K562 (cell line): ENCODE results near the gene MYL5. TPM values are rescaled to one million over a fixed set of nuclear protein-coding genes. Genes with fewer than 3 reads are reported as not detected.

Experiments used
- ATAC-seq: fragments of 200-7000 bp; cut with Tn5 transposase; 3 replicates; pipeline ENCODE4 v1.9.1; 2020; ENCODE audit warnings: moderate library complexity
- BruUV-seq: library from RNA; stranded (reverse); fragments of 400-500 nt; replicated peaks from 2 replicates; lab custom pipeline; 2021; lab: Mats Ljungman, UMichigan
- CTCF ChIA-PET: fragments of 300-600 bp; formaldehyde crosslinking; extraction: SDS; loops from one replicate; lab custom pipeline; 2021; ENCODE audit warnings: low intra/inter-chr PET ratio; lab: Yijun Ruan, JAX
- POLR2A ChIA-PET: fragments of 300-600, 350-650 bp; sonication (Branson Sonifier 250); formaldehyde crosslinking; extraction: SDS; loops from one replicate; lab custom pipeline; 2021; ENCODE audit warnings: antibody characterized with exemption, inconsistent platforms; lab: Yijun Ruan, JAX
- DNase-seq, 4 experiments: peaks; one replicate each; pipeline versions ENCODE4 v3.0.0 to v3.0.0-alpha.2; 2011 to 2018; ENCODE audit warnings: low spot score in 3 of 4, mixed read lengths in 3 of 4; ENCODE audit errors: extremely low read depth in 1 of 4
- FAIRE-seq: peaks from 2 replicates; lab custom pipeline; 2011; peaks lifted over from hg19 to GRCh38; lab: Jason Lieb, UNC
- H2AFZ ChIP-seq: 2 replicates; pipeline ENCODE4 v1.6.0; 2011; ENCODE audit warnings: low read depth, low read length, control low read depth, inconsistent platforms
- H3K27ac ChIP-seq: fragments of 200-600 bp; 3 replicates; pipeline ENCODE4 v1.8.0; 2011; ENCODE audit warnings: low read depth, mild to moderate bottlenecking, control low read depth, inconsistent platforms, low read length, moderate library complexity, mixed read lengths; ENCODE audit errors: extremely low read depth
- H3K27me3 ChIP-seq, 2 experiments: fragments of 300-600 bp in 1 of 2; 2 replicates in 1 of 2; 3 replicates in 1 of 2; pipeline versions ENCODE4 v1.6.0 to v1.8.0; 2011; ENCODE audit warnings: inconsistent platforms in 2 of 2, low read length in 2 of 2, mild to moderate bottlenecking in 1 of 2, mixed read lengths in 1 of 2, moderate library complexity in 1 of 2; ENCODE audit not compliant: control insufficient read depth in 2 of 2, insufficient read depth in 2 of 2
- H3K36me3 ChIP-seq: fragments of 300-600 bp; 3 replicates; pipeline ENCODE4 v1.8.0; 2011; ENCODE audit warnings: mild to moderate bottlenecking, low read length, inconsistent platforms; ENCODE audit not compliant: control insufficient read depth, insufficient read depth
- H3K4me1 ChIP-seq, 2 experiments: fragments of 200-600 bp in 1 of 2; replicated peaks in 1 of 2; 2 replicates in 1 of 2; 3 replicates in 1 of 2; pipeline versions ENCODE4 v1.5.1 to v1.8.0; 2011; ENCODE audit warnings: inconsistent platforms in 2 of 2, low read length in 2 of 2, mild to moderate bottlenecking in 1 of 2, mixed read lengths in 1 of 2, moderate library complexity in 1 of 2; ENCODE audit not compliant: control insufficient read depth in 2 of 2, insufficient read depth in 2 of 2
- H3K4me2 ChIP-seq: 2 replicates; pipeline ENCODE4 v1.6.1; 2011; ENCODE audit warnings: low read length, control low read depth, inconsistent platforms, mixed read lengths; ENCODE audit not compliant: insufficient read depth
- H3K4me3 ChIP-seq: fragments of 200-600 bp; sonication (generic), shearing (Covaris generic); 2 replicates; pipeline ENCODE4 v1.5.1; 2016; ENCODE audit warnings: control low read depth, inconsistent platforms
- H3K79me2 ChIP-seq: fragments of 200-600 bp; 3 replicates; pipeline ENCODE4 v1.8.0; 2011; ENCODE audit warnings: low read length, inconsistent platforms; ENCODE audit not compliant: control insufficient read depth, insufficient read depth
- H3K9ac ChIP-seq, 2 experiments: 2 replicates each; pipeline versions ENCODE4 v1.6.0 to v1.6.1; 2011; ENCODE audit warnings: low read depth in 2 of 2, low read length in 2 of 2, control low read depth in 1 of 2, inconsistent platforms in 1 of 2, mild to moderate bottlenecking in 1 of 2, mixed read lengths in 1 of 2; ENCODE audit not compliant: insufficient read depth in 1 of 2
- H3K9me1 ChIP-seq: one replicate; pipeline ENCODE4 v1.6.0; 2011; ENCODE audit warnings: inconsistent platforms, mild to moderate bottlenecking, low read length, moderate library complexity; ENCODE audit not compliant: control insufficient read depth, insufficient read depth
- H3K9me3 ChIP-seq: replicated peaks from 2 replicates; pipeline ENCODE4 v1.5.1; 2011; ENCODE audit warnings: low read depth, low read length, inconsistent platforms; ENCODE audit not compliant: control insufficient read depth, insufficient read depth
- H4K20me1 ChIP-seq: replicated peaks from 2 replicates; pipeline ENCODE4 v1.6.1; 2011; ENCODE audit warnings: low read length, inconsistent platforms, mixed read lengths; ENCODE audit not compliant: control insufficient read depth, insufficient read depth
- CTBP1 ChIP-seq: fragments of 450-650 bp; IDR thresholded peaks from 2 replicates; pipeline ENCODE4 v1.6.1; 2016; ENCODE audit warnings: borderline replicate concordance
- DACH1 ChIP-seq: fragments of 450-650 bp; IDR thresholded peaks from 2 replicates; pipeline ENCODE4 v1.6.1; 2018; ENCODE audit not compliant: partially characterized antibody
- DMBX1 ChIP-seq: fragments of 250-450 bp; sonication (Bioruptor Pico); IDR thresholded peaks from 2 replicates; pipeline ENCODE4 v1.8.0; 2022; ENCODE audit warnings: inconsistent platforms, mild to moderate bottlenecking, moderate library complexity, borderline replicate concordance
- EHMT2 ChIP-seq: fragments of 450-650 bp; IDR thresholded peaks from 2 replicates; pipeline ENCODE4 v1.6.1; 2018; ENCODE audit warnings: antibody characterized with exemption
- EP300 ChIP-seq: IDR thresholded peaks from 2 replicates; pipeline ENCODE4 v1.6.1; 2012; ENCODE audit warnings: low read length, improper control_type of control experiment
- GTF2F1 ChIP-seq: IDR thresholded peaks from 2 replicates; pipeline ENCODE4 v1.6.1; 2011; ENCODE audit warnings: low read depth, low read length, improper control_type of control experiment
- SAFB2 ChIP-seq: fragments of 200-400 bp; formaldehyde crosslinking; IDR thresholded peaks from 2 replicates; pipeline ENCODE4 v1.6.1; 2018; ENCODE audit warnings: borderline replicate concordance, low read length, low read depth, moderate library complexity; ENCODE audit not compliant: severe bottlenecking
- WGBS: fragments of 100-300 bp; shearing (Covaris generic); methylation state at CpG from one replicate; pipeline ENCODE4 v1.1.6; 2016; ENCODE audit warnings: low coverage, mixed read lengths; ENCODE audit not compliant: insufficient coverage; ENCODE audit errors: missing lambda C conversion rate; 5-methylcytosine and 5-hydroxymethylcytosine counted together
- in situ Hi-C: fragments of 300-500 bp; cut with MboI; formaldehyde crosslinking; loops from 4 replicates; pipeline ENCODE4 v1.15.0; 2018; ENCODE audit warnings: inconsistent platforms, mixed read lengths
- intact Hi-C: fragments of 100-400 bp; cut with micrococcal nuclease; formaldehyde crosslinking; loops from 2 replicates; pipeline ENCODE4 v1.14.2; 2022
- polyA plus RNA-seq, 8 experiments: library from polyadenylated mRNA; depleted of rRNA in 4 of 8; stranded (reverse) in 5 of 8; unstranded in 3 of 8; fragments of >200 nt; fragmentation: Nextera tagmentation in 2 of 8; fragmentation: Illumina TruSeq in 1 of 8; extraction: Ambion mirVana in 2 of 8; extraction: Trizol in 1 of 8; gene quantifications; 2 replicates each; pipeline versions ENCODE4 v1.2.1 to v1.2.3, GENCODE V29; 2011 to 2014; ENCODE audit warnings: inconsistent platforms in 1 of 8, missing spikeins in 1 of 8
- total RNA-seq, 7 experiments: library from RNA; depleted of rRNA in 6 of 7; stranded (reverse); fragments of >200 nt in 6 of 7; fragmentation: Illumina TruSeq in 2 of 7; extraction: Trizol in 2 of 7; gene quantifications; 2 replicates each; pipeline versions ENCODE4 v1.2.1 to v1.2.3, GENCODE V29; 2011 to 2021; ENCODE audit warnings: low replicate concordance in 1 of 7
- TF ChIP-seq, protein P1 (sequence below): sonication (generic); formaldehyde crosslinking; IDR thresholded peaks from 2 replicates; pipeline ENCODE4 v1.8.1; 2023; ENCODE audit warnings: mild to moderate bottlenecking, missing genetic modification reagents
- TF ChIP-seq, protein P2 (sequence below): sonication (generic); formaldehyde crosslinking; IDR thresholded peaks from 2 replicates; pipeline ENCODE4 v1.8.1; 2023; ENCODE audit warnings: mild to moderate bottlenecking, missing genetic modification reagents
- TF ChIP-seq, protein P3 (sequence below): IDR thresholded peaks from 2 replicates; pipeline ENCODE4 v1.6.1; 2011; ENCODE audit warnings: borderline replicate concordance, low read depth, mild to moderate bottlenecking, moderate library complexity, low read length; ENCODE audit not compliant: insufficient read depth, poor library complexity, severe bottlenecking
- TF ChIP-seq, protein P4 (sequence below): fragments of 150-350 bp; conservative IDR thresholded peaks from 2 replicates; pipeline ENCODE4 v1.6.1; 2014; ENCODE audit warnings: low read length

Gene MYL5
- total and polyA plus RNA-seq, 9 of the 15 experiments (the other 6 are each of a cell fraction or from before 2014, with no cell fraction given): 1.4 to 10.0 (median 4.1) TPM

DNA sequence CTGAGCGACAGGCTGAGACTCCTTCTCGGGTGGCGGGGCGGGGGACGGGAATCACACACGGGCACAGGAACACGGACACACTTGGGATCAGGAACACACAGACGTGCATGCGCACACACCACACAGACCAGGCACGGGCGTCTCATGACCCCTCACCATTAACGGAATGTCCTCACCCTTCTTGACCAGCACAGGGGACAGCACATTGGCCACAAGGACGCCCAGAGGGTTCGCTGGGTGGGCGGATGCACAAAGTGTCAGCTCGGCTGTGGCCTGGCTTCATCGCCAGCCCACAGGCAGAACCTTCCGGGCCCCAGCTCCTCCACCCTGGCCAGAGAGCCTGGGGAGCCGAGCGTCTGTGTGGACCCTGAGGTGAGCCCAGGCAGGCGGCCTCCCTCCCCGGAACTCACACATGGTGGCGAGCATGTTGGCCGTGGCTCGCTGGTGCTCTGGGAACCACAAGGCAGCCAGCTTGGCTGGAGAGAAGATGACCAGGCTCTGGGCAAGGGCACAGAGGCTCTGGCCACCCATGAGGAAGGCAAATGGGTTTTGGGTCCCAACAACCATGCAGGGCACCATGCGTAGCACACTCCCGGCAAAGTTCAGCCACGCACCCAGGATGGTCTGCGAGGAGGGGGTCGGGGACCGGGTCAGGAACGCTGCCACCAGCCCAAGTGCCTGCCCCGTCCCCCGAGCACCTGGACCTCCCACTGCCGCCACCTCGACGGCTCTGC lies 11.5 kb downstream of the MYL5 start:
- Histone ChIP-seq H3K9me1 (no peaks in the 10 kb centered on the region), H3K36me3 (no peaks in the 10 kb centered on the region), H3K27me3 (no peaks in the 10 kb centered on the region), H3K4me2 (no peak overlapping the region), H3K9me3 (no peaks in the 10 kb centered on the region), H3K27ac (no peak overlapping the region), H3K4me1 (peaks cover 19 to 83% of the 10 kb centered on the region in 2 experiments), H3K4me3 (no peak overlapping the region), H3K79me2 (peaks cover 7% of the 10 kb centered on the region; the same call in 2 of the 3 replicates), H2AFZ (no peak overlapping the region), H3K9ac (peak overlapping the region in 1 of 2 experiments; percentile 61; a peak in 2 of 4 replicates), H4K20me1 (0 out of 2 replicates have a peak, but pooled peaks cover 4% of the 10 kb centered on the region)
- no peak for FAIRE-seq
- no TSS peak for BruUV-seq
- intact Hi-C loops (loop anchor here (10.0 kb wide), 2 partner anchors 49 to 299 kb away; partner anchors contain the start of gene IDUA), in situ Hi-C loops (no loop called here)
- CTCF ChIA-PET: no interaction called here
- POLR2A ChIA-PET: no interaction called here
- ATAC-seq: no peak
- no peak for DNase-seq
- whole genome bisulfite sequencing: 88% methylated on average over 24 of the region's 37 CpGs
- TF ChIP-seq DACH1 (no peak), EHMT2 (no peak), GTF2F1 (no peak), SAFB2 (no peak), EP300 (no peak), DMBX1 (CRISPR knock-in tag) (no peak), CTBP1 (no peak)
- TF ChIP-seq, protein P1, sequence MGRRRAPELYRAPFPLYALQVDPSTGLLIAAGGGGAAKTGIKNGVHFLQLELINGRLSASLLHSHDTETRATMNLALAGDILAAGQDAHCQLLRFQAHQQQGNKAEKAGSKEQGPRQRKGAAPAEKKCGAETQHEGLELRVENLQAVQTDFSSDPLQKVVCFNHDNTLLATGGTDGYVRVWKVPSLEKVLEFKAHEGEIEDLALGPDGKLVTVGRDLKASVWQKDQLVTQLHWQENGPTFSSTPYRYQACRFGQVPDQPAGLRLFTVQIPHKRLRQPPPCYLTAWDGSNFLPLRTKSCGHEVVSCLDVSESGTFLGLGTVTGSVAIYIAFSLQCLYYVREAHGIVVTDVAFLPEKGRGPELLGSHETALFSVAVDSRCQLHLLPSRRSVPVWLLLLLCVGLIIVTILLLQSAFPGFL (CRISPR knock-in tag): no peak
- TF ChIP-seq, protein P2, sequence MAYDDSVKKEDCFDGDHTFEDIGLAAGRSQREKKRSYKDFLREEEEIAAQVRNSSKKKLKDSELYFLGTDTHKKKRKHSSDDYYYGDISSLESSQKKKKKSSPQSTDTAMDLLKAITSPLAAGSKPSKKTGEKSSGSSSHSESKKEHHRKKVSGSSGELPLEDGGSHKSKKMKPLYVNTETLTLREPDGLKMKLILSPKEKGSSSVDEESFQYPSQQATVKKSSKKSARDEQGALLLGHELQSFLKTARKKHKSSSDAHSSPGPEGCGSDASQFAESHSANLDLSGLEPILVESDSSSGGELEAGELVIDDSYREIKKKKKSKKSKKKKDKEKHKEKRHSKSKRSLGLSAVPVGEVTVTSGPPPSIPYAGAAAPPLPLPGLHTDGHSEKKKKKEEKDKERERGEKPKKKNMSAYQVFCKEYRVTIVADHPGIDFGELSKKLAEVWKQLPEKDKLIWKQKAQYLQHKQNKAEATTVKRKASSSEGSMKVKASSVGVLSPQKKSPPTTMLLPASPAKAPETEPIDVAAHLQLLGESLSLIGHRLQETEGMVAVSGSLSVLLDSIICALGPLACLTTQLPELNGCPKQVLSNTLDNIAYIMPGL: no peak
- TF ChIP-seq, protein P3, sequence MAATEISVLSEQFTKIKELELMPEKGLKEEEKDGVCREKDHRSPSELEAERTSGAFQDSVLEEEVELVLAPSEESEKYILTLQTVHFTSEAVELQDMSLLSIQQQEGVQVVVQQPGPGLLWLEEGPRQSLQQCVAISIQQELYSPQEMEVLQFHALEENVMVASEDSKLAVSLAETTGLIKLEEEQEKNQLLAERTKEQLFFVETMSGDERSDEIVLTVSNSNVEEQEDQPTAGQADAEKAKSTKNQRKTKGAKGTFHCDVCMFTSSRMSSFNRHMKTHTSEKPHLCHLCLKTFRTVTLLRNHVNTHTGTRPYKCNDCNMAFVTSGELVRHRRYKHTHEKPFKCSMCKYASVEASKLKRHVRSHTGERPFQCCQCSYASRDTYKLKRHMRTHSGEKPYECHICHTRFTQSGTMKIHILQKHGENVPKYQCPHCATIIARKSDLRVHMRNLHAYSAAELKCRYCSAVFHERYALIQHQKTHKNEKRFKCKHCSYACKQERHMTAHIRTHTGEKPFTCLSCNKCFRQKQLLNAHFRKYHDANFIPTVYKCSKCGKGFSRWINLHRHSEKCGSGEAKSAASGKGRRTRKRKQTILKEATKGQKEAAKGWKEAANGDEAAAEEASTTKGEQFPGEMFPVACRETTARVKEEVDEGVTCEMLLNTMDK: no peak
- TF ChIP-seq, protein P4, sequence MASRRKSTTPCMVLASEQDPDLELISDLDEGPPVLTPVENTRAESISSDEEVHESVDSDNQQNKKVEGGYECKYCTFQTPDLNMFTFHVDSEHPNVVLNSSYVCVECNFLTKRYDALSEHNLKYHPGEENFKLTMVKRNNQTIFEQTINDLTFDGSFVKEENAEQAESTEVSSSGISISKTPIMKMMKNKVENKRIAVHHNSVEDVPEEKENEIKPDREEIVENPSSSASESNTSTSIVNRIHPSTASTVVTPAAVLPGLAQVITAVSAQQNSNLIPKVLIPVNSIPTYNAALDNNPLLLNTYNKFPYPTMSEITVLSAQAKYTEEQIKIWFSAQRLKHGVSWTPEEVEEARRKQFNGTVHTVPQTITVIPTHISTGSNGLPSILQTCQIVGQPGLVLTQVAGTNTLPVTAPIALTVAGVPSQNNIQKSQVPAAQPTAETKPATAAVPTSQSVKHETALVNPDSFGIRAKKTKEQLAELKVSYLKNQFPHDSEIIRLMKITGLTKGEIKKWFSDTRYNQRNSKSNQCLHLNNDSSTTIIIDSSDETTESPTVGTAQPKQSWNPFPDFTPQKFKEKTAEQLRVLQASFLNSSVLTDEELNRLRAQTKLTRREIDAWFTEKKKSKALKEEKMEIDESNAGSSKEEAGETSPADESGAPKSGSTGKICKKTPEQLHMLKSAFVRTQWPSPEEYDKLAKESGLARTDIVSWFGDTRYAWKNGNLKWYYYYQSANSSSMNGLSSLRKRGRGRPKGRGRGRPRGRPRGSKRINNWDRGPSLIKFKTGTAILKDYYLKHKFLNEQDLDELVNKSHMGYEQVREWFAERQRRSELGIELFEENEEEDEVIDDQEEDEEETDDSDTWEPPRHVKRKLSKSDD: no peak
